Effector CD8-positive, alpha-beta T cell (primary cell): Measurements from ENCODE around the gene RAE1.
A peak's percentile ranks its signal among the peaks of the same experiment; 100 is the strongest.

ENCODE experiments used
- DNase-seq: peaks from one replicate; lab custom pipeline; 2025; lab: John Stamatoyannopoulos, UW
- total RNA-seq, 4 experiments: gene quantifications; one replicate each; lab custom pipeline; 2026; lab: John Stamatoyannopoulos, UW

Gene RAE1
- 39.7 to 56.7 (median 53.4) reads per million in 4 experiments for total RNA-seq

DNA sequence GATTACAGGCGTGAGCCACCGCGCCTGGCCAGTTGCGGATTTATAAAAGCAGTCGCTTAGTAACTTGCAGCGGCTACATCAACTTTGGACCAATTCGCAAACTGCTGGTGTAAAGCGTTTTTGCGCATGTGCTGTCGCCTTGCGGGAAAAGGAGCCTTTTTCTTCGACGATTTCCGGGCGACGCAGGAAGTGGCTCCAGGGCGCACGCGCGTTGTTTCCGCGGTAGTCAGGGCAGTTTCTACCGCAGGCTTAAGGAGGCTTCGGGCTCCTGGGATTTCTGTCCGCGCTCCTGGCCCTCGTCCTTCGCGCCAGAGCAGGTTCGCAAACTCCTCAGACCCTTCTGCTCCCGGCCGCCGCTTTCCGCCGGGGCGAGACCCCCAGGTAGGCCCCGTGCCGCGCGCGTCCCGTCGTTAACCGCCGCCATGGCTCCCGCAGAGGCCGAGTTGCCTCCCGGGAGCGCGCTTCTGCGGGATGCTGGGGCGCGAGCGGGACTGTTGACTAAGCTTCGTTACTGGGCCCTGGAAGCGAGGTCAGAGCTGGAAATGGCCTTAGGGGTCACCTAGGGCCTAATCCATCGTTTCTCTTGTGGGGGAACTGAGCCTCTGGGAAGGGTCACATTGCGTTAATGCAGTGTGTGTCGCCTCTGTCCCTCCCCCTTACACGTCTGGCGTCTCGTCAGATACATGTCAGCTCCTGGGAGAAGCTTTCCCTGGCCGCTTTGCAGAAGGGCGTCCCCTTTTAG is at the start of gene RAE1:
TSS of gene RAE1 (plus strand) at position 214 of the 742 bp plus-strand sequence. CDS start 2,784 bp downstream, outside the sequence.
- peak; percentile 81 for DNase-seq

DNA sequence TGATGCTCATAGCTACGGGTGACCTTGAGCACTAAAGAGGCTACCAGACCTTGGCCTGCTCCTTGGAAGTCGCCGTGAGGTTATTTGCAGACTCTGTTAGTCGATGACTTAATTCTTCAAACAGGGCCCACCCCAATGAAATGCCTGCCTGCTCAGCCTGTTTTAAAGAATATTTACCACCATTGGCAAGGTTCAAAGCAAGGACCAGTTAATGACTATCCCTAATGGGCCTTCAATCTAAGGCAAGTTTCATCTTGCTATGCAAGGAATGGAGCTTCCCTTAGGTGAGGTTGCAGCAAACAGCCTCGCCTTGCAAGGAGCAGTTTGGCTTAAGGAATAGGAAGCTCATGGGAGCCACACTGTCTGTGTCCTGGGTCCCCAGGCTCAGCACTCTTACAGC is 44.3 kb upstream of the RAE1 start:
- no peak for DNase-seq

GRCh38 chr20:57308451-57309271 is 42.4 kb upstream of the RAE1 start:
- no peak for DNase-seq

- no peak for DNase-seq
Measured at GRCh38 chr20:57309544-57310115, 41.4 kb upstream of the RAE1 start.

- DNase-seq, result no peak
Measured at GRCh38 chr20:57310821-57311514, 40.1 kb upstream of the RAE1 start.

DNA sequence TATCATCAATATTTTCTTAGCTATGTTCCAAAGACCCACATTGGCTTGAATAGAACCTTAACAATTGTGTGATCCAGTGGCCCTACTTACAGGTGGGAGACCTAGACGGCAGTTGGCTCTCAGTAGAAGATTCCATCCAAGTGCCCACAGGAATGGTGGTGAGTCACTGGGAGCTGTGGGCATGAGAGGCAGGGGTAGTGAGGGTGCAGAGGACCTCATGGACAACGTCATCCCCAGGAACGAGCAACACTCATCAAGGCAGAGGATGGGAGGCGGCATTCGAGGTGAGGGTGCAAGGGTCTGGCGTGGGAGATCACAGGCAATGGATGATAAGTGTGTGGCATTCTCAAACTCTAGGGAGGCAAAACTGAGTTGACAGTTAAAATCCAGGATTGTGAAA is 38.9 kb upstream of the RAE1 start:
- DNase-seq, result no peak

DNA sequence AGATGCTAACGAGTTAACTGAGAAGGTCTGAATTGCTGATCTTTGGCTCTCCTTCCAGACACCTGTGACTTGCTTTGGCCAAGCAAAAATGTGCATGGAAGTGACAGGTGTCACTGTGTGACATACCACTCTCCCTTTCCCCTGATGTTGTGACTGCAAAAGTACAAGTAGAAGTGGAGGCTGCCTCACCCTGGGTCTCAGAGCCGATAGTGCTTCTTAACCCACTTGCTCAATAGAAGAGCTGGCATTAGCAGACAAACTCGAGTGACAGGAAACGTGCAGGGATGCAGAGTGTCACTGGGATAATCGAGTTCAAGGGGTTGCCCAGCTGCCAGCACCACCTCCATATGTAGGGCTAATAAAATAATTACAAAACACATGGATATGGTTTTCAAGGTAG is 37.8 kb upstream of the RAE1 start:
- DNase-seq, result no peak

DNA sequence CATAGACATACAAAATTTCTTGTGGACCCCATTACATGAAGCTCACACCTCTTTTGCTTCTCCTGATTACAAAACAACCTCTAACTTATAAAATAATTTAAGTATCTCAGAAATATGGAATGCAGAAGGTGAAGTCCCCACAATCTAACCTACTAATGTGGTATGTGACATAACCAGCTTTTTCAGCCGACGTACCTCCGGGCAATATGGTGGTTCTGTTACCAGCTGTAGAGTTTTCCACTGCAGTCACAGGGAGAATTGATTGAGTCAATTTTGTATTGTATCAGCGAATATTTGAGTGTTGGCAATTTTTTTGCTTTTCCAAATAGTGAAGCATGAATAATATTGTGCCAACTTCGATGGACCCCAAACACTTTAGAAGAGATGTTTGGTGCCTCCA is 37.1 kb upstream of the RAE1 start:
- DNase-seq, result no peak

- DNase-seq, result no peak
Measured at GRCh38 chr20:57315083-57315975, 35.7 kb upstream of the RAE1 start.

GRCh38 chr20:57315976-57316480 is 35.0 kb upstream of the RAE1 start:
- DNase-seq, result no peak

DNA sequence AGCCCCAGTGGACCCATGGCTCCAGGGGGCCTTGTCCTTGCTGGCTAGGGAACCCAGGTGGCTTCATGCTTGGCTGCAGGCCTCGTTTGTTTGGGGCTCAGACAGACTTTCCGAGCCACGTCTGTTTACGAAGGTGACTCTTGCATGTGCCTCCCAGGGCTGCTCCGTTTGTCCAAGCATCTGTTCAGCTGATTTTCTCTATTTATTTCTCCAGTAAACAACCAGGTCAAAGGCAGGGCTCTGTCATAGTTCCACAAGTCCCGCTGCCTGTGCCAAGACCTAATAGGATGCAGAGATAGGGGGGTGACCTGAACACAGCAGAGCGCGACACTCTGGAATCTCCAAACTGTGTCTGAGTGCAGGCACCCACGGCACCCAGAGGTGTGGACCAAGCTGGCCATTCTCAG is 34.3 kb upstream of the RAE1 start:
- no peak for DNase-seq

- no peak for DNase-seq
Measured at GRCh38 chr20:57317316-57317788, 33.7 kb upstream of the RAE1 start.

DNA sequence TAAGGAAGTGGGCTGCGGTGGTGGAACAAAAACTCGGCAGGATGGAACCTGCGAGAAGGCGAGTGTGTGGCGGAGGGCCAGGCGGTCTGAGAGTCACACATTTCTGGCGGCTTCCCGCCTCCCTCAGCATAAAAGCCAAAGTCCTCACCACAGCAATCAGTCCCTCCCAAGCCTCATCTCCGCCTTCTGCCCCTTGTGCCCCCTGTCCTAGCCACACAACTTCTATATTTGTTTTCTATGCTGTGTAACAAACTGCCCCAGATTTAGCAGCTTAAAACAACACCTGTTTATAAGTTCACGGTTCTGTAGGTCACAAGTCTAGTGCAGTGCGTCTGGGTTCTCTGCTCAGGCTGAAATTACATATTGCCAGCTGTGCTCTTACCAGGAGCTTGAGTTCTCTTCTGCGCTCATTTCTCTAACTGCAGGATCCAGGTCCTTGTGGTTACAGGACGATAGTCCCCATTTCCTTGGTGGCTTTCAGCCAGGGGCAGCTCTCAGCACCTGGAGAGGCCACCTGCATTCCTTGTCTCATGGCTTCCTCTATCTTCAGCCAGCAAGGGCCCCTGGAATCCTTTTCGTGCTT is 33.2 kb upstream of the RAE1 start:
- DNase-seq, result no peak

DNA sequence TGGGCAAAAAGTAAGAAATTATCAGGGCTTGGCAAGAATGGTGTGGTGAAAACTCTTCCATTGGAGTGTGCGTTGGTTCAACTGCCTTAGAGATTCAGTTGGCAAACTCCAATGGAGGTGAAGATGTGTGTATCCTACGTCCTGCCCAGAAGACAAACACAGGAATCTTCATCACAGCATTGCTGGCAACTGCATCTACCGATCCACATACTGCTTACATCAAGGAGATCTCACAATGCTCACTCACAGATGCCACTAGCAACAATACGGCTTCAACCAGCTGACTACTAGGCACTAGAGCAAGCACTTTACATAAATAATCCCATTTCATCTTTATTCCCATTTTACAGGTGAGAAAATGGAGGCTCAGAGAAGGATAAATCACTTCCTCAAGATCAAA is 31.5 kb upstream of the RAE1 start:
- no peak for DNase-seq

DNA sequence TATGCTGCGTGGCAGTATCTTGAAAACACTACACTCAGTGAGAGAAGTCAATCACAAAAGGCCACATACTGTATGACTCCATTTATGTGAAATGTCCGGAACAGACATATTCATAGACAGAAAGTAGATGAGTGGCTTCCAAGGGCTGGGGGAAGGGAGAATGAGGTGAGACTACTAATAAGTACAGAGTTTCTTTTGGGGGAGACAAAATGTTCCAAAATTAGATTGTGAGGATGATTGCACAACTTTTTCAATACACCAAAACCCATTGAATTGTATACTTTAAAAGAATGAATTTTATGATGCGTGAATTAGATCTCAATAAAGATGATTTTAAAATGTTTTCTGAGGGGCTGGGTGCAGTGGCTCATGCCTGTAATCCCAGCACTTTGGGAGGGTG is 30.7 kb upstream of the RAE1 start:
- DNase-seq, result no peak

GRCh38 chr20:57321142-57321541 is 29.9 kb upstream of the RAE1 start:
- no peak for DNase-seq

GRCh38 chr20:57322476-57322875 is 28.6 kb upstream of the RAE1 start:
- DNase-seq, result no peak

DNA sequence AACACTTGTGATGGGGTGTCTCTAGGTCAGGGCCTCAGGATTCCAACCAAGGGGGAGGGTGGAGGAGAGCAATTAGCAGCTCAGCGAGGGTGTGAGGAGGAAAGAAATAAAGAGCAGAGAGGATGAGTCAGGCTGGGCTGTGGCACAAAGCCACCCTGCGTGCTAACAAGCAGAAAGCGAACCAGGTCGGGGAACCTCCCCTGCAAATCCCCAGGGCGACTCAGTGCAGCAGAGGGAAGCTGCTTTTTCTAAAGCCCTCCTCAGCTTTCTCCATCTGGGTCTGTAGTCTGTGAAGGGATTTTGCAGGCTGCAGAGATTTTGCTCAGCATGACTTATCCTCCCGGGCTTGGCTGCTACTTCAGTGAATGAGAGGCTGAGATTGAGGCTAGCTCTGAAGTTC is 28.0 kb upstream of the RAE1 start:
- DNase-seq, result no peak

DNA sequence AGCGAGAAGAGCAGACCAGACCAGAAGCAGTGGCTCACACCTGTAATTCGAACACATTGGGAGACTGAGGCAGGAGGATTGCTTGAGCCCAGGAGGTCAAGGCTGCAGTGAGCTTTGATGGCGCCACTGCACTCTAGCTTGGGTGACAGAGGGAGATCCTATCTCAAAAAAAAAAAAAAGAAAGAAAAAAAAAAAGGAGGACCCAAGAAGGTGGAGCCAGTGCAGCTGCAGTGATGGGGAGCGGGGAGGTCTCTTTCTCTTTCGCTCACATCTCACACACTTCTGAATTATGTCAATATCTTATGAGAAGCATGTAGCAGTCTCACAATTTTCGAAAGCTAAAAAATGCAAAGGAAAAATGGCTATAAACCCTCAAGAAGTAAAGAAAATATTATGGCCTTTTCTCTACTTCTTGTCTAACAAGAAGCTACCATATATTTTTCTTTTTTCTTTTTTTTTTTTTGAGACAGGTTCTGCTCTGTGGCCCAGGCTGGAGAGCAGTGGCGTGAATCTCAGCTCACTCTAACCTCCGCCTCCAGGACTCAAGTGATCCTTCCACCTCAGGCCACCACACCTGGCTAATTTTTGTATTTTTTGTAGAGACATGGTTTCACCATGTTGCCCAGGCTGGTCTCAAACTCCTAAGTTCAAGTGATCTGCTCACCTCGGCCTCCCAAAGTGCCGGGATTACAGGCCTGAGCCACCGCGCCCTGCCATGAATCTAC is 25.3 kb upstream of the RAE1 start:
- no peak for DNase-seq
